ENCODE data around the gene PFKFB2. TPM values are rescaled to one million over a fixed set of nuclear protein-coding genes. Genes with fewer than 3 reads are reported as not detected.

Gene PFKFB2
- total RNA-seq, 6 experiments from 2014 or later: 2.9 to 6.1 (median 5.1) TPM

DNA sequence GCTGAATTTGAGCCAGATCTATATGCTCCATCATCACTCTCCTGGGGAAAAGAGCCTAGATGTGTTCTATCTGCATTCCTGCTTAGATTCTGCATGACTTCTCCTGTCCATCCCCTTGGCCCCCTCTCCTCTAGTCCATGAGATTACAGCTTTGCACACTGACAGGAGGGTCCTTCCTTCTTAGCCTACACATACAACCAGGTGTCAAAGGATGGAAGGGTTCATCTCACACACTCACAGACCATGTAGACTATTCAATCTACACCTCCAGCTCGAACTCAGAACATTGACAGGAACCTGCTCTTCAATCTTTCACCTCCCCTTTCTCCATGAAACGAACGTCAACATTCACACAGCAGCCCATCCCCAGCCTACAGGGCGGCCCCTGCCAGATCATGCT is 34.4 kb upstream of the PFKFB2 start:
- no peaks in the 10 kb centered on the region for H3K36me3 ChIP-seq
- H3K27ac ChIP-seq: no peak overlapping the region
- ATAC-seq (no peak), DNase-seq (no peak)
- no peaks in the 10 kb centered on the region for H3K4me1 ChIP-seq
- 67% methylated on average over 4 of the region's 4 CpGs for WGBS (ENCODE audit: insufficient coverage, low coverage, low lambda C conversion rate, missing lambda C conversion rate)
- H3K4me3 ChIP-seq: no peak overlapping the region
- no peaks in the 10 kb centered on the region for H3K27me3 ChIP-seq
- intact Hi-C loops (cut with DNase I): no loop called here
- TF ChIP-seq POLR2A (IDR thresholded peaks at IDR 0.05): no peak
- TF ChIP-seq, protein P1, sequence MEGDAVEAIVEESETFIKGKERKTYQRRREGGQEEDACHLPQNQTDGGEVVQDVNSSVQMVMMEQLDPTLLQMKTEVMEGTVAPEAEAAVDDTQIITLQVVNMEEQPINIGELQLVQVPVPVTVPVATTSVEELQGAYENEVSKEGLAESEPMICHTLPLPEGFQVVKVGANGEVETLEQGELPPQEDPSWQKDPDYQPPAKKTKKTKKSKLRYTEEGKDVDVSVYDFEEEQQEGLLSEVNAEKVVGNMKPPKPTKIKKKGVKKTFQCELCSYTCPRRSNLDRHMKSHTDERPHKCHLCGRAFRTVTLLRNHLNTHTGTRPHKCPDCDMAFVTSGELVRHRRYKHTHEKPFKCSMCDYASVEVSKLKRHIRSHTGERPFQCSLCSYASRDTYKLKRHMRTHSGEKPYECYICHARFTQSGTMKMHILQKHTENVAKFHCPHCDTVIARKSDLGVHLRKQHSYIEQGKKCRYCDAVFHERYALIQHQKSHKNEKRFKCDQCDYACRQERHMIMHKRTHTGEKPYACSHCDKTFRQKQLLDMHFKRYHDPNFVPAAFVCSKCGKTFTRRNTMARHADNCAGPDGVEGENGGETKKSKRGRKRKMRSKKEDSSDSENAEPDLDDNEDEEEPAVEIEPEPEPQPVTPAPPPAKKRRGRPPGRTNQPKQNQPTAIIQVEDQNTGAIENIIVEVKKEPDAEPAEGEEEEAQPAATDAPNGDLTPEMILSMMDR (IDR thresholded peaks at IDR 0.05): no peak
- H3K9me3 ChIP-seq: no peaks in the 10 kb centered on the region

DNA sequence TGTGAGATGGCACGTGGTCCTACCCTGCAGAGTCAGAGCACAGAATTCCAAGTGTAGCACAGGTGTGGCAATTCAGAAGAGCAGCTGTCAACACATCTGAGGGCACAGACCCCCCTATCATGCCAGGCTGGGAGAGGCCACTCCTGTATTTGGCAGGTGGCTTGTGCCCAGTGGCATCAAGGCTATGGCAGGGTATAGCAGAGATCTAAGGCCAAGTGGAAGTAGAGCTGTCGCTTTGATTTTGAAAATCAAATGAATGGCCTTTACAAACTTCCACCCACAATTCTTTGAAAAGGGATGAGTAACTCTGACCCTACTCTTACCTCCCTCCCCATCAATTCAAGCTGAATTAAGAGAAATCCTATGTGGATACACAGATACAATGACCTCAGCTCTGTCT is 33.9 kb upstream of the PFKFB2 start:
- no peak for ATAC-seq

DNA sequence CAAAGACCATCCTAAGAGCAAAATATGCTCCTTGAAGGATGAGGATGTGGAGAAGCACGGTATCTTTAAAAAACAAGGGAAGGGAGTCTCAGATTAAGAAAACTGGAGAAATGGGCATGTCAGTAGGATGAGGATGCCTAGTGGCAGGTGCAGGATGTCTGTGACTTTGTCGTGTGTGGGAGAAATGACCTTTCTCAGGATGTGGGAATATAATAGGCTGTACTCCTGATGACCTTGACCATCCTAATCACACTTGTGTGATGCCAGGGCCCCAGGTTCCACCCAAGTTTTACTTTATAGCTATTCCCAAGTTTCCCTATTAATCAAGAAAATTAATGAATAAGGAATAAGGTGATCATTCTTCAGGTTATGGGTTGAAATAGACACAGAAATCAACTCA is 33.4 kb upstream of the PFKFB2 start:
- ATAC-seq (no peak), DNase-seq (no peak)
- Histone ChIP-seq H3K4me3 (no peak overlapping the region), H3K27me3 (no peaks in the 10 kb centered on the region), H3K9me3 (no peaks in the 10 kb centered on the region), H3K27ac (no peak overlapping the region), H3K4me1 (no peaks in the 10 kb centered on the region), H3K36me3 (no peaks in the 10 kb centered on the region)
- intact Hi-C loops (cut with DNase I): no loop called here
- WGBS (ENCODE audit: insufficient coverage, low coverage, low lambda C conversion rate, missing lambda C conversion rate): 42% methylated on average over 2 of the region's 2 CpGs
- no peak for TF ChIP-seq POLR2A (IDR thresholded peaks at IDR 0.05)

More for the DNA sequence above, 33.9 kb upstream of the PFKFB2 start:
- WGBS (ENCODE audit: insufficient coverage, low coverage, low lambda C conversion rate, missing lambda C conversion rate): 67% methylated on average over 1 of the region's 2 CpGs
- no peak for TF ChIP-seq POLR2A (IDR thresholded peaks at IDR 0.05)
- TF ChIP-seq, protein P1 (IDR thresholded peaks at IDR 0.05): no peak
- no peaks in the 10 kb centered on the region for H3K4me1 ChIP-seq
- no peak overlapping the region for H3K4me3 ChIP-seq
- intact Hi-C loops (cut with DNase I): no loop called here
- DNase-seq: no peak
- H3K27ac ChIP-seq: no peak overlapping the region
- H3K36me3 ChIP-seq: no peaks in the 10 kb centered on the region
- no peaks in the 10 kb centered on the region for H3K9me3 ChIP-seq
- H3K27me3 ChIP-seq: no peaks in the 10 kb centered on the region

DNA sequence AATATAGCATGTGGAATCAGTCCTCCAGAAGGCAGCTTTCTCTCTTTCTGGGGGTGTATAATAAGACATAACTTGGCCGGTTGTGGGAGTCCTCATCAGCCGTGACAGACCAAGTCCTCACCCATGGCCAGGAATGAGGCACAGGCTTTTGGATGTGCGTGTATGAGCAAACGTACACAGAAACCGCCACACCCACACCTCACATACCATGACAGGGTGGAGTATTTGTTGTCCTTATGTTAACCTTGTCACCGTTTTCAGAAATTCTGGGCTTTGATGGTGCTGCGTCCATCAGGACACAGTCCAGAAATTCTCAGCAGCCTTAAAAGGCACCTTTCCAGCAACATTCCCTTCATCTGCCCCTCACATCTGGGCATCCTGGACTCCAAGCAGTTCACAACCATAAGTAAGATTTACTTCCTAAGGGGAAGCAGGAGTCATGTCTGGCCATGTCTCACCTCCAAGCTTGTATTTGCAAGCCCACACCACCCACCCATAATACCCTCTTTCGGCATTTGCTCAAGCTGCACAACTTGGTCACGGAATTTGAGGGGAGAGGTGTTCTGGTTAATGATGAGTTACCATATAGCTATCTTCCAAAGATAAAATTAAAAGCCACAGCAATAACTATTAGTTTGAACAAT is 32.9 kb upstream of the PFKFB2 start:
- Histone ChIP-seq H3K36me3 (no peaks in the 10 kb centered on the region), H3K27me3 (no peaks in the 10 kb centered on the region), H3K9me3 (no peaks in the 10 kb centered on the region), H3K4me1 (peaks cover 0 to 2% (median under 1%) of the 10 kb centered on the region in 4 donors), H3K4me3 (no peak overlapping the region), H3K27ac (no peak overlapping the region)
- no peak for TF ChIP-seq POLR2A (IDR thresholded peaks at IDR 0.05)
- TF ChIP-seq, protein P1 (IDR thresholded peaks at IDR 0.05): no peak
- WGBS (ENCODE audit: insufficient coverage, low coverage, low lambda C conversion rate, missing lambda C conversion rate): 85% methylated on average over 7 of the region's 9 CpGs
- DNase-seq: no peak
- ATAC-seq: no peak
- intact Hi-C loops (cut with DNase I): no loop called here

DNA sequence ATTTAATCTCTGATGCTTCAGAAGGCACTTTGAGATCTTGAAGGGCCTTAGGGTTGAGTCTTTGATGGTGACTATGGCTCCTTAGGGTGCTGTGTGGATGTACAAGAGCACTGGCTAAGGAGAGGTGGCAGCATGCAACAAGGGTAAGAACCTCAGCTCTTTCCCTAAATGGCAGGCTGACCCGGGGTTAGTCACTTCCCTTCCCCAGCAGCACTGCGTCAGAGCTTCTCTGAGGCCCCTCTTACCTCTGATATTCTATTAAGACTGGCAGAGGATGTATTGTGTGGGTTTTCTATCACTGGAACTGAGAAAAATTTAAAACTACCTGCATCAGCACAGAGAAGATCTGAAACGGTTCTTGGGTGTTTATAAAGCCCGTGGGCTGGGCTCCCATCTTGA is 32.4 kb upstream of the PFKFB2 start:
- TF ChIP-seq, protein P1 (IDR thresholded peaks at IDR 0.05): no peak
- no peak for TF ChIP-seq POLR2A (IDR thresholded peaks at IDR 0.05)
- no peaks in the 10 kb centered on the region for H3K9me3 ChIP-seq
- WGBS (ENCODE audit: insufficient coverage, low coverage, low lambda C conversion rate, missing lambda C conversion rate): 62% methylated on average over 4 of the region's 4 CpGs
- no peaks in the 10 kb centered on the region for H3K36me3 ChIP-seq
- no peak overlapping the region for H3K4me3 ChIP-seq
- no peaks in the 10 kb centered on the region for H3K27me3 ChIP-seq
- peak in 3 of 4 donors; percentile 27 to 48 (median 29) for ATAC-seq
- intact Hi-C loops (cut with DNase I): no loop called here
- peaks cover 0 to 7% (median 3%) of the 10 kb centered on the region in 4 donors for H3K4me1 ChIP-seq
- no peak overlapping the region for H3K27ac ChIP-seq
- no peak for DNase-seq
